HCT116 (cell line): ENCODE data around the gene MDM2.
A peak's percentile ranks its signal among the peaks of the same experiment; 100 is the strongest.

ENCODE experiments used
- ATF3 ChIP-seq: IDR thresholded peaks from 2 replicates; pipeline ENCODE4 v1.6.1; 2012
- CEBPB ChIP-seq: IDR thresholded peaks from 2 replicates; pipeline ENCODE4 v1.6.1; 2012; ENCODE audit warnings: low read depth
- CTCF ChIP-seq, 3 experiments: fragments of 200-600 bp in 1 of 3; sonication (generic) in 1 of 3; IDR thresholded peaks in 2 of 3; conservative IDR thresholded peaks in 1 of 3; 2 replicates each; pipeline ENCODE4 v1.5.1; 2012 to 2017; ENCODE audit warnings: low read depth in 2 of 3, low read length in 2 of 3, antibody characterized with exemption in 1 of 3, borderline replicate concordance in 1 of 3, control low read depth in 1 of 3, mild to moderate bottlenecking in 1 of 3, mixed read lengths in 1 of 3, mixed run types in 1 of 3, moderate library complexity in 1 of 3; ENCODE audit not compliant: insufficient read depth in 1 of 3
- EZH2phosphoT487 ChIP-seq: fragments of 200-600 bp; IDR thresholded peaks from 2 replicates; pipeline ENCODE4 v1.6.1; 2018; ENCODE audit warnings: antibody characterized with exemption, borderline replicate concordance
- FOSL1 ChIP-seq: IDR thresholded peaks from 2 replicates; pipeline ENCODE4 v1.6.1; 2012; ENCODE audit warnings: low read depth
- MAX ChIP-seq: IDR thresholded peaks from 2 replicates; pipeline ENCODE4 v1.6.1; 2012
- POLR2A ChIP-seq: IDR thresholded peaks from 2 replicates; pipeline ENCODE4 v1.7.0; 2011; ENCODE audit warnings: borderline replicate concordance; ENCODE audit not compliant: insufficient read depth, insufficient read length; ENCODE audit errors: extremely low read depth
- RAD21 ChIP-seq: IDR thresholded peaks from 2 replicates; pipeline ENCODE4 v1.6.1; 2012; ENCODE audit warnings: low read depth, mild to moderate bottlenecking
- REST ChIP-seq: IDR thresholded peaks from 2 replicates; pipeline ENCODE4 v1.6.1; 2012; ENCODE audit warnings: low read depth
- YY1 ChIP-seq: IDR thresholded peaks from 2 replicates; pipeline ENCODE4 v1.6.1; 2011; ENCODE audit warnings: low read length, low read depth, moderate library complexity, mild to moderate bottlenecking; ENCODE audit not compliant: insufficient replicate concordance; ENCODE audit errors: extremely low read depth
- ZBTB33 ChIP-seq: IDR thresholded peaks from 2 replicates; pipeline ENCODE4 v1.6.1; 2011; ENCODE audit warnings: mild to moderate bottlenecking, low read length, moderate library complexity; ENCODE audit not compliant: insufficient replicate concordance; ENCODE audit errors: extremely low read depth
- ZNF274 ChIP-seq: fragments of 200-500 bp; sonication (Bioruptor generic); IDR thresholded peaks from 2 replicates; pipeline ENCODE4 v1.6.1; 2014; ENCODE audit warnings: mild to moderate bottlenecking, low read depth, low read length, inconsistent platforms

- no peak for TF ChIP-seq CTCF (IDR thresholded peaks at IDR 0.05 in 2 of 3, conservative IDR thresholded peaks at IDR 0.05 in 1 of 3; ENCODE audit: borderline replicate concordance in 1 of 3, insufficient read depth in 1 of 3, low read depth in 2 of 3, low read length in 2 of 3)
- no peak for TF ChIP-seq REST
- TF ChIP-seq ZBTB33, result no peak
- TF ChIP-seq POLR2A, result no peak
- TF ChIP-seq RAD21, result no peak
- peak; percentile 72 for TF ChIP-seq FOSL1
- TF ChIP-seq CEBPB, result no peak; the same call in 1 of the 2 replicates
- TF ChIP-seq YY1, result no peak
- peak; percentile 75; the same call in 1 of the 2 replicates for TF ChIP-seq MAX
- no peak for TF ChIP-seq EZH2phosphoT487
- no peak for TF ChIP-seq ZNF274
- TF ChIP-seq ATF3, result no peak; the same call in 1 of the 2 replicates
Measured at GRCh38 chr12:68808388-68809189, 612 bp downstream of the MDM2 start.
